Cardiac fibroblast (primary cell): ENCODE results near the gene KAT8.
"Not testable (repeated sequence)": the region's sequence is repeated elsewhere in the genome, so short reads cannot be mapped to it uniquely, and the experiment has no call there.

ENCODE experiments used
- DNase-seq, 2 donors: peaks; one replicate each; pipeline versions ENCODE4 v3.0.0 to v3.0.0-alpha.2; 2010; ENCODE audit warnings: low read depth in 2 of 2
- H3K4me3 ChIP-seq, 2 donors: replicated peaks in 1 of 2; 1 replicate in 1 of 2; 2 replicates in 1 of 2; pipeline ENCODE4 v1.5.1; 2011; ENCODE audit warnings: low read depth in 2 of 2, low read length in 2 of 2, mild to moderate bottlenecking in 2 of 2, moderate library complexity in 1 of 2
- CTCF ChIP-seq: IDR thresholded peaks from one replicate; pipeline ENCODE4 v1.5.1; 2011; ENCODE audit warnings: low read depth, mild to moderate bottlenecking, low read length, inconsistent platforms

Gene KAT8

GRCh38 chr16:31138621-31139578 is 21.4 kb downstream of the KAT8 start:
- peak; percentile 66 for DNase-seq
- TF ChIP-seq CTCF = no peak
- no peak overlapping the region for H3K4me3 ChIP-seq

DNA sequence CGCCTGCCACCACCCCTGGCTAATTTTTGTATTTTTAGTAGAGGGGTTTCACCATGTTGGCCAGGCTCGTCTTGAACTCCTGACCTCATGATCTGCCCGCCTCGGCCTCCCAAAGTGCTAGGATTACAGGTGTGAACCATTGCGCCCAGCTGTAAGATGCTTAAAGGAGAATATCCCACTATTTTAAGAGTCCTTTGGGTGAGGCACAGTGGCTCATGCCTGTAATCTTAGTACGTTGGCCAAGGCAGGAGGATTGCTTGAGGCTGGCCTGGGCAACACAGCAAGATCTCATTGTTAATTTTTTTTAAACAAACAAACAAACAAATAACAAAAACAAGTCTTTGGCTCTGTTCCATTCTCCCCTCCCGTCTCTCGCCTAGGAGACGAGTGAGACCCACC is 23.6 kb downstream of the KAT8 start:
- not testable (repeated sequence) for DNase-seq, H3K4me3 ChIP-seq

GRCh38 chr16:31141489-31142108 is 24.1 kb downstream of the KAT8 start:
- DNase-seq = no peak
- H3K4me3 ChIP-seq = peak overlapping the region; percentile 1 to 17
- no peak for TF ChIP-seq CTCF

GRCh38 chr16:31142109-31143010 is 24.9 kb downstream of the KAT8 start:
- DNase-seq = peak; percentile 99 to 100
- H3K4me3 ChIP-seq = peak overlapping the region; percentile 19 to 46
- TF ChIP-seq CTCF = peak; percentile 79

- no peak overlapping the region for H3K4me3 ChIP-seq
- TF ChIP-seq CTCF = no peak
- DNase-seq = no peak
These were observed 25.7 kb downstream of the KAT8 start for GRCh38 chr16:31143011-31143693.

DNA sequence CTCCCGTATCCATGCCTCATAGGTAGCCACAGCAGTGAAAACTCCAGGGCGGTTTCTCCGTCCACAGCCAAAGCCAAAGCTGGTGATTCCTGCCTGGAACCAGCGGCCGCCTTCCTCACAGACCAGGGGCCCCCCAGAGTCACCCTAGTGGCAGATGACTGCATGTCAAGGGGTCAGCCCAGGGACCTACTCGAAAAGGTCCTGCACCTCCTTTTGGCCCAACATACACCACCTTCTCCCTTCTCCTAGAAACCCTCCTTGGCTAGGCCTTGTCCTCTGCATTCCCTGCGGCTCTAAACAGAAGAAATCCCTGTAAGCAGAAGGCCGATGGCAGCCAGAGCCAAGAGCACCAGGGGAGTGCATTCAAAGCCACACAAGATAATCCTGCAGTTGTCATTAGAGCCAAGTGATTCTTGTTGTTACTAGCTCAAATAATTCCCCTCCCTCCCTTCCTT is 26.3 kb downstream of the KAT8 start:
- TF ChIP-seq CTCF = no peak
- H3K4me3 ChIP-seq = no peak overlapping the region
- DNase-seq = no peak

DNA sequence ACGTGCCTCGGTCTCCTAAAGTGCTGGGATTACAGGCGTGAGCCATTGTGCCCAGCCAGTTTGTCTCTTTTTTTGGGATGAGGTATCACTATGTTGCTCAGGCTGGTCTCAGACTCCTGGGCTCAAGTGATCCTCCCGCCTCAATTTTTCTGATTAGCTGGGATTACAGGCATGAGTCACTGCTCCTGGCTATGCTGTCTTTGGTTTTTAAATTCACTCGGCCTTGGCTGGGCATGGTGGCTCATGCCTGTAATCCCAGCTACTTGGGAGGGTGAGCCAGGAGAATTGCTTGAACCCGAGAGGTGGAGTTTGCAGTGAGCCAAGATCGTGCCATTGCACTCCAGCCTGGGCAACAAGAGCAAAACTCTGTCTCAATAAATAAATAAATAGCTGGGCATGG is 27.0 kb downstream of the KAT8 start:
- DNase-seq = peak in 1 of 2 donors; percentile 15
- H3K4me3 ChIP-seq = not testable (repeated sequence)
